Stimulated activated memory B cell treated with anti-CD40 and anti-IgM and Interleukin-4, amounts not matched to agents 10 μg/mL and 1 μg/mL and 100 μg/mL, for 72 hours (primary cell): ENCODE results near the gene CLDN6.
A peak's percentile ranks its signal among the peaks of the same experiment; 100 is the strongest.

Experiments
- ATAC-seq: fragments of 150-1000 bp; cut with Tn5 transposase; 2 replicates; pipeline ENCODE4 v1.10.0; 2021
- H3K27ac Mint-ChIP-seq: one replicate; pipeline ENCODE4 v1.8.0; 2022; ENCODE audit warnings: mild to moderate bottlenecking, mixed read lengths
- H3K27me3 Mint-ChIP-seq: one replicate; pipeline ENCODE4 v1.8.0; 2022; ENCODE audit warnings: mixed read lengths
- H3K36me3 Mint-ChIP-seq: one replicate; pipeline ENCODE4 v1.8.0; 2022; ENCODE audit warnings: mixed read lengths
- H3K4me1 Mint-ChIP-seq: one replicate; pipeline ENCODE4 v1.8.0; 2022; ENCODE audit warnings: mixed read lengths
- H3K4me3 Mint-ChIP-seq: one replicate; pipeline ENCODE4 v1.8.0; 2022; ENCODE audit warnings: mild to moderate bottlenecking, moderate library complexity, mixed read lengths
- H3K9me3 Mint-ChIP-seq: one replicate; pipeline ENCODE4 v1.8.0; 2022; ENCODE audit warnings: mixed read lengths

The CLDN6 gene

GRCh38 chr16:3013998-3014690 is 3.8 kb downstream of the CLDN6 start:
- H3K4me3 Mint-ChIP-seq = no peak overlapping the region
- no peak overlapping the region for H3K27ac Mint-ChIP-seq
- ATAC-seq = no peak
- H3K27me3 Mint-ChIP-seq = peaks cover 61% of the 10 kb centered on the region
- H3K36me3 Mint-ChIP-seq = no peaks in the 10 kb centered on the region
- peaks cover 6% of the 10 kb centered on the region for H3K4me1 Mint-ChIP-seq
- H3K9me3 Mint-ChIP-seq = no peaks in the 10 kb centered on the region

- peaks cover 9% of the 10 kb centered on the region for H3K4me1 Mint-ChIP-seq
- H3K4me3 Mint-ChIP-seq = no peak overlapping the region
- no peaks in the 10 kb centered on the region for H3K9me3 Mint-ChIP-seq
- ATAC-seq = peak; percentile 15
- no peak overlapping the region for H3K27ac Mint-ChIP-seq
- H3K36me3 Mint-ChIP-seq = no peaks in the 10 kb centered on the region
- peaks cover 63% of the 10 kb centered on the region for H3K27me3 Mint-ChIP-seq
These were observed 4.5 kb downstream of the CLDN6 start for GRCh38 chr16:3013491-3013951.

DNA sequence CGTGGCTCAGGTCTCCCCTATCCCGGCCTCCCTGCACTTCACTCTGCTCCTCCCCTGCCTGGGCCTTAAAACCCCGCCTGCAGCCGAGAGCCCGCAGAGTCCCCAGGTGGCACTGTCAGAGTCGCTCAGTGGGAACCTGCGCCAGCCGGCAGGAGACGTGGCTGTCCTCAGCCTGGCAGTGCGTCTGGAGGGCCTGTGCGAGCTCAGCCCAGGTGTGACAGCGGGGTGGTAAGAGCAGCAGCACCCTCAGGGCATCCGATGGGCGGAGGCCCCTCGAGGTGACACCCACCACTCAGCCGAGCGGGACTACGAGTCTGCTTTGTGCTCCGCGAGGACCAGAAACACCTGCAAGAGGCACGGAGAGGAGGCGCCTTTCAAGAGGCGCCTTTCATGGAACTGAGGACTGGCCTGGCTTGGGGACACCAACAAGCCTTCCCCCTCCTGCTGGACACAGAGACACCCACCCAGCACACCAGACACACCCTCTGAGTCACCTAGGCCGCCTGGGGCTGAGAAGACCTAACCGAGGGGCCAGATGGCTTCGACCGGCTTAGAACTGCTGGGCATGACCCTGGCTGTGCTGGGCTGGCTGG is 5.1 kb downstream of the CLDN6 start, which contains the start of gene CLDN9:
Gene CLDN9, plus strand, starts transcription at position 96 of the 593 bp plus-strand sequence. Its CDS starts 440 bp downstream, at position 536.
- Mint-ChIP-seq H3K27me3 (peaks cover 63% of the 10 kb centered on the region), H3K4me3 (no peak within 1 kb of the TSS), H3K9me3 (no peaks in the 10 kb centered on the region), H3K27ac (no peak within 1 kb of the TSS), H3K4me1 (peaks cover 11% of the 10 kb centered on the region), H3K36me3 (no peaks in the 10 kb centered on the region)
- no peak for ATAC-seq

GRCh38 chr16:3012246-3012645 is 5.7 kb downstream of the CLDN6 start:
- Mint-ChIP-seq H3K27me3 (peaks cover 63% of the 10 kb centered on the region), H3K36me3 (no peaks in the 10 kb centered on the region), H3K4me3 (no peak overlapping the region), H3K9me3 (no peaks in the 10 kb centered on the region), H3K4me1 (peaks cover 16% of the 10 kb centered on the region), H3K27ac (no peak overlapping the region)
- ATAC-seq = no peak

- Mint-ChIP-seq H3K27ac (no peak overlapping the region), H3K9me3 (no peaks in the 10 kb centered on the region), H3K4me1 (peaks cover 23% of the 10 kb centered on the region), H3K36me3 (no peaks in the 10 kb centered on the region), H3K27me3 (peaks cover 72% of the 10 kb centered on the region), H3K4me3 (no peak overlapping the region)
- ATAC-seq = no peak
These were observed 7.5 kb downstream of the CLDN6 start for GRCh38 chr16:3010510-3010909.

- Mint-ChIP-seq H3K9me3 (no peaks in the 10 kb centered on the region), H3K36me3 (no peaks in the 10 kb centered on the region), H3K27ac (no peak overlapping the region), H3K27me3 (peaks cover 78% of the 10 kb centered on the region), H3K4me3 (no peak overlapping the region), H3K4me1 (peaks cover 27% of the 10 kb centered on the region)
- no peak for ATAC-seq
These were observed 8.2 kb downstream of the CLDN6 start for GRCh38 chr16:3009568-3010390.

DNA sequence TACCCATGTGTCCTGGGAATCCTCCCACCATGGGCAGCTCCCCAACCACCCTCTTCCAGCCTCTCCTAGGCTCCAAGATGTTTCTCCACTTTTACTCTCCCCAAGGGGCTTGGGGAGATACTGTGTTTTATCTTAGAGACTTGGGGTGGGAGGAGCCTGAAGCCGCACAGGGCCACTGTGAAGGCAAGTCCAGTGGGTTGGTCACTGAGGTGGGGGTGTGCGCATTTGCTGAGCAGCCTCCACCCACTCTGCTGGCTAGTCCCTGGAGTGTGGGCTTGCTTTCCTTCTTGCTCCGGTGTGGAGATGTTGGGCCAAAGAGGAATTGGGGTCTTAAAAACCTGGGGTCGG is 9.3 kb downstream of the CLDN6 start:
- peaks cover 71% of the 10 kb centered on the region for H3K27me3 Mint-ChIP-seq
- H3K9me3 Mint-ChIP-seq = no peaks in the 10 kb centered on the region
- no peaks in the 10 kb centered on the region for H3K36me3 Mint-ChIP-seq
- peaks cover 30% of the 10 kb centered on the region for H3K4me1 Mint-ChIP-seq
- no peak overlapping the region for H3K27ac Mint-ChIP-seq
- ATAC-seq = no peak
- no peak overlapping the region for H3K4me3 Mint-ChIP-seq

DNA sequence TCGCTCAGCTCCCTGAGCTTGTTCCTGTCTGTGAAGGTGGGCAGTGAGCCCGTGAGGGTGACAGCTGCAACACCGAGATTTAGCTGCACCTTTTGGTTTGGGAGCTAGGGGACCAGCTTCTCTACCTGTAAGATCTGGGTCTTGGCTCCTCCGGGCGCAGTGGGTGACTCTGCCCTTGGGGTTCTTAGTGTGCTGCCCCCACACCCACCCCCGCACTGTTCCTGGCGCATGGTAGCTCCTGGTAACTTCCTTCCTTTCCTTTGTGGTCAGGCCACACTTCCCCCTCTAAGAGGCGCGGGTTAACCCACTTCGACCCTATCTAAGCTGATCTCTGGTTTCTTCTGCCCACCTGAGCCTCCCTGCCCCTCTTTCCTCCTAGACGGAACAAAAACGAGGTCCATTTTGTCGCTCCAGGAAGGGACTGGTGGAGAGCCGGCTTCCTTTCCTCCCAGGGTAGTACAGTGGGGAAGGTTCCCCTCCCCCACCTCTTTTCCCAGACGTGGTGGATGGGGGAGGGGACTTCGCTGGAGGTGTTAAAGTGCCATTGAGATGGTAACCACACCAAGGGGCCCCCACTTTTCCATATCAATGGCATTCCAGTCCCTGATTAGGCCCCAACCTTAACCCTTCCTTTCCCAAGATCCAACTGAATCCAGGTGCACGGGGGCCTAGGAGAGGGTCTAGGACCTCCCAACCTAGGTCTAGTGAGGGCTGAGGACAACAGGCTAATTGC is 9.9 kb downstream of the CLDN6 start:
- Mint-ChIP-seq H3K4me1 (peaks cover 30% of the 10 kb centered on the region), H3K27me3 (peaks cover 66% of the 10 kb centered on the region), H3K9me3 (no peaks in the 10 kb centered on the region), H3K36me3 (no peaks in the 10 kb centered on the region), H3K4me3 (no peak overlapping the region), H3K27ac (no peak overlapping the region)
- no peak for ATAC-seq

DNA sequence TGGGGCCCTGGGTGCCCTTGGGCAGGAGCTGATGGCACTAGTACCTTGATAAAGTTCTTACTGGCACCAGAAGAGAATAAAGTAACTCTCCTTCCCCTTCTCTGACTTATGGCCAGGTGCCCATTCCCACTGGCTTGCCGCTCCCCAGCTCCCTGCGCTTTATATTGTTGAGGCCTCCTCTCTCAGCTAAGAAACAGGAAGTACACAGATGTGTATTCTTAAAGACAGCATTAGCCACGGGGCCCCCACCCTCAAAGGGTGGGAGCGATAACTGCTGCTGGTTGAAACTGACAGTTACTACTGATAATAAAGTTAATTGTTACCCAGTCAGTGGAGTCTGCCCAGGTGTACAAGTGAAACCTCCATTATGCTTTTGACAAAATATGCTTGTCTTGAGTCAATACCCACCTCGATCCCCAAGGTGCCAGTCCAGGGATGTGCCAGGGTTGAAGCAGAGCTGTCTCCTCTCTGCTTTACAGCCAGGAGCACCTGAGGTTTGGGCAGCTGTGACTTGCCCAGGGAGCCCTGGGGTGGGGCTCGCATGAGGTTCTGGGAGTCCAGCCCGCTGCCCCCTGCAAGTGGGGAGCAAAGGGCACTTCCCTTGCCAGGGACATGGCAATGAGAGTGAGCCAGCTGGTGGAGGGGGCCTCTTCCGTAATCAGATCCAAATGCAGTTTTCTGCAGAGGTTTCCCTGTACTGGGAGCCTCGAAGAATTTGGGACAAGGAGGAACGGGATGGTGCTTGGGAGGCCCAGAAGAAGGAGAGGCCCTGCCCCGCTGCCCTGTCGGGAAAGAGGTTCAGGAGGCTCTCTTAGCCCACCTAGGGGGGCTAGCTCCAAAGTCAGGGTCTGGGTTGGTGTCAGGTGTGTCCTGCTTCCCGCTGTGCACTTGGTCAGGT is 10.7 kb downstream of the CLDN6 start:
- no peak overlapping the region for H3K27ac Mint-ChIP-seq
- peaks cover 30% of the 10 kb centered on the region for H3K4me1 Mint-ChIP-seq
- no peaks in the 10 kb centered on the region for H3K9me3 Mint-ChIP-seq
- no peak for ATAC-seq
- H3K4me3 Mint-ChIP-seq = no peak overlapping the region
- no peaks in the 10 kb centered on the region for H3K36me3 Mint-ChIP-seq
- H3K27me3 Mint-ChIP-seq = peaks cover 58% of the 10 kb centered on the region

- Mint-ChIP-seq H3K4me1 (peaks cover 30% of the 10 kb centered on the region), H3K9me3 (no peaks in the 10 kb centered on the region), H3K36me3 (no peaks in the 10 kb centered on the region), H3K27ac (no peak overlapping the region), H3K27me3 (peaks cover 56% of the 10 kb centered on the region), H3K4me3 (peak overlapping the region; percentile 72)
- ATAC-seq = no peak
These were observed 13.2 kb downstream of the CLDN6 start for GRCh38 chr16:3004781-3005284.

- H3K27ac Mint-ChIP-seq = no peak overlapping the region
- H3K4me3 Mint-ChIP-seq = peak overlapping the region; percentile 72
- no peaks in the 10 kb centered on the region for H3K36me3 Mint-ChIP-seq
- peaks cover 61% of the 10 kb centered on the region for H3K27me3 Mint-ChIP-seq
- ATAC-seq = peak; percentile 3
- peaks cover 30% of the 10 kb centered on the region for H3K4me1 Mint-ChIP-seq
- H3K9me3 Mint-ChIP-seq = no peaks in the 10 kb centered on the region
These were observed 13.7 kb downstream of the CLDN6 start for GRCh38 chr16:3004319-3004718.

GRCh38 chr16:3003582-3004270 is 14.3 kb downstream of the CLDN6 start:
- ATAC-seq = peak; percentile 100
- Mint-ChIP-seq H3K36me3 (no peaks in the 10 kb centered on the region), H3K27me3 (peaks cover 64% of the 10 kb centered on the region), H3K4me3 (peak overlapping the region; percentile 59), H3K27ac (no peak overlapping the region), H3K9me3 (no peaks in the 10 kb centered on the region), H3K4me1 (peaks cover 29% of the 10 kb centered on the region)

- Mint-ChIP-seq H3K27ac (no peak overlapping the region), H3K4me3 (no peak overlapping the region), H3K36me3 (no peaks in the 10 kb centered on the region), H3K9me3 (no peaks in the 10 kb centered on the region), H3K27me3 (peaks cover 56% of the 10 kb centered on the region), H3K4me1 (peaks cover 7% of the 10 kb centered on the region)
- ATAC-seq = no peak
These were observed 16.7 kb downstream of the CLDN6 start for GRCh38 chr16:3001316-3001715.

DNA sequence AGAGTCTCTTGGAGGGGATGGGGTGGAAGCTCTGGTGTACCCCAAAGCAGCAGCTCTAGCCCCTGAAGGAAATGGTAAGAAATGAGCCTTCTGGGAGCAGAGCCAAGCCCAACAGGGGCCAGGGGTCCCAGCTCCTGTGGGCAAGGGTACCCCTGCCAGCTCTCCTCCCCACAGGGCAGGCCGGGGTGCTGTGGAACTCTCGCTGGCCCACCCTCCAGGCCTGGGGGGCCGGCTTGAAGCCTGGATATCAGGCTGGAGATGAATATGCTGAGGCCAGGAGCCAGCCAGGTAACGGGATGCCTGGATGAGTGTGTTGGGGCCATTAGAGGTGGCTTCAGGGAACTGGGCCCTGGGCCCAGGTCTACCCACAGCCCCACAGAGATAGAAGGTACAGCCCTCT is 17.4 kb downstream of the CLDN6 start:
- no peak for ATAC-seq
- Mint-ChIP-seq H3K4me1 (peaks cover 7% of the 10 kb centered on the region), H3K36me3 (no peaks in the 10 kb centered on the region), H3K27ac (no peak overlapping the region), H3K9me3 (no peaks in the 10 kb centered on the region), H3K27me3 (peaks cover 57% of the 10 kb centered on the region), H3K4me3 (no peak overlapping the region)
